OCI-LY7 (cell line): ENCODE measurements around the gene AUTS2.

Experiments
- CTCF ChIP-seq: fragments of 200-600 bp; sonication (generic); conservative IDR thresholded peaks from 2 replicates; pipeline ENCODE4 v1.5.1; 2014; ENCODE audit warnings: mild to moderate bottlenecking, antibody characterized with exemption, low read length, moderate library complexity, mixed read lengths
- EZH2phosphoT487 ChIP-seq: fragments of 200-600 bp; sonication (generic); IDR thresholded peaks from 2 replicates; pipeline ENCODE4 v1.6.1; 2018; ENCODE audit warnings: low read depth, borderline replicate concordance, mild to moderate bottlenecking, mixed run types, antibody characterized with exemption, low read length, moderate library complexity, mixed read lengths

- no peak for TF ChIP-seq CTCF
- TF ChIP-seq EZH2phosphoT487 = no peak
Observed at GRCh38 chr7:69736126-69736810, 138.0 kb downstream of the AUTS2 start.
